K562 (cell line): ENCODE measurements around the gene FAM186B. TPM values are rescaled to one million over a fixed set of nuclear protein-coding genes. Genes with fewer than 3 reads are reported as not detected.
A peak's percentile ranks its signal among the peaks of the same experiment; 100 is the strongest.

Experiments used
- ATAC-seq: fragments of 200-7000 bp; cut with Tn5 transposase; 3 replicates; pipeline ENCODE4 v1.9.1; 2020; ENCODE audit warnings: moderate library complexity
- BruUV-seq: library from RNA; stranded (reverse); fragments of 400-500 nt; replicated peaks from 2 replicates; lab custom pipeline; 2021; lab: Mats Ljungman, UMichigan
- CTCF ChIA-PET: fragments of 300-600 bp; formaldehyde crosslinking; extraction: SDS; loops from one replicate; lab custom pipeline; 2021; ENCODE audit warnings: low intra/inter-chr PET ratio; lab: Yijun Ruan, JAX
- POLR2A ChIA-PET: fragments of 300-600, 350-650 bp; sonication (Branson Sonifier 250); formaldehyde crosslinking; extraction: SDS; loops from one replicate; lab custom pipeline; 2021; ENCODE audit warnings: antibody characterized with exemption, inconsistent platforms; lab: Yijun Ruan, JAX
- DNase-seq, 4 experiments: peaks; one replicate each; pipeline versions ENCODE4 v3.0.0 to v3.0.0-alpha.2; 2011 to 2018; ENCODE audit warnings: low spot score in 3 of 4, mixed read lengths in 3 of 4; ENCODE audit errors: extremely low read depth in 1 of 4
- FAIRE-seq: peaks from 2 replicates; lab custom pipeline; 2011; peaks lifted over from hg19 to GRCh38; lab: Jason Lieb, UNC
- H2AFZ ChIP-seq: 2 replicates; pipeline ENCODE4 v1.6.0; 2011; ENCODE audit warnings: low read depth, low read length, control low read depth, inconsistent platforms
- H3K27ac ChIP-seq: fragments of 200-600 bp; 3 replicates; pipeline ENCODE4 v1.8.0; 2011; ENCODE audit warnings: low read depth, mild to moderate bottlenecking, control low read depth, inconsistent platforms, low read length, moderate library complexity, mixed read lengths; ENCODE audit errors: extremely low read depth
- H3K27me3 ChIP-seq, 2 experiments: fragments of 300-600 bp in 1 of 2; 2 replicates in 1 of 2; 3 replicates in 1 of 2; pipeline versions ENCODE4 v1.6.0 to v1.8.0; 2011; ENCODE audit warnings: inconsistent platforms in 2 of 2, low read length in 2 of 2, mild to moderate bottlenecking in 1 of 2, mixed read lengths in 1 of 2, moderate library complexity in 1 of 2; ENCODE audit not compliant: control insufficient read depth in 2 of 2, insufficient read depth in 2 of 2
- H3K36me3 ChIP-seq: fragments of 300-600 bp; 3 replicates; pipeline ENCODE4 v1.8.0; 2011; ENCODE audit warnings: mild to moderate bottlenecking, low read length, inconsistent platforms; ENCODE audit not compliant: control insufficient read depth, insufficient read depth
- H3K4me1 ChIP-seq, 2 experiments: fragments of 200-600 bp in 1 of 2; replicated peaks in 1 of 2; 2 replicates in 1 of 2; 3 replicates in 1 of 2; pipeline versions ENCODE4 v1.5.1 to v1.8.0; 2011; ENCODE audit warnings: inconsistent platforms in 2 of 2, low read length in 2 of 2, mild to moderate bottlenecking in 1 of 2, mixed read lengths in 1 of 2, moderate library complexity in 1 of 2; ENCODE audit not compliant: control insufficient read depth in 2 of 2, insufficient read depth in 2 of 2
- H3K4me2 ChIP-seq: 2 replicates; pipeline ENCODE4 v1.6.1; 2011; ENCODE audit warnings: low read length, control low read depth, inconsistent platforms, mixed read lengths; ENCODE audit not compliant: insufficient read depth
- H3K4me3 ChIP-seq: fragments of 200-600 bp; sonication (generic), shearing (Covaris generic); 2 replicates; pipeline ENCODE4 v1.5.1; 2016; ENCODE audit warnings: control low read depth, inconsistent platforms
- H3K79me2 ChIP-seq: fragments of 200-600 bp; 3 replicates; pipeline ENCODE4 v1.8.0; 2011; ENCODE audit warnings: low read length, inconsistent platforms; ENCODE audit not compliant: control insufficient read depth, insufficient read depth
- H3K9ac ChIP-seq, 2 experiments: 2 replicates each; pipeline versions ENCODE4 v1.6.0 to v1.6.1; 2011; ENCODE audit warnings: low read depth in 2 of 2, low read length in 2 of 2, control low read depth in 1 of 2, inconsistent platforms in 1 of 2, mild to moderate bottlenecking in 1 of 2, mixed read lengths in 1 of 2; ENCODE audit not compliant: insufficient read depth in 1 of 2
- H3K9me1 ChIP-seq: one replicate; pipeline ENCODE4 v1.6.0; 2011; ENCODE audit warnings: inconsistent platforms, mild to moderate bottlenecking, low read length, moderate library complexity; ENCODE audit not compliant: control insufficient read depth, insufficient read depth
- H3K9me3 ChIP-seq: replicated peaks from 2 replicates; pipeline ENCODE4 v1.5.1; 2011; ENCODE audit warnings: low read depth, low read length, inconsistent platforms; ENCODE audit not compliant: control insufficient read depth, insufficient read depth
- H4K20me1 ChIP-seq: replicated peaks from 2 replicates; pipeline ENCODE4 v1.6.1; 2011; ENCODE audit warnings: low read length, inconsistent platforms, mixed read lengths; ENCODE audit not compliant: control insufficient read depth, insufficient read depth
- C11orf30 ChIP-seq: fragments of 450-650 bp; IDR thresholded peaks from 2 replicates; pipeline ENCODE4 v1.6.1; 2016; ENCODE audit warnings: low read depth, mild to moderate bottlenecking
- DEAF1 ChIP-seq: fragments of 450-650 bp; formaldehyde crosslinking; IDR thresholded peaks from 2 replicates; pipeline ENCODE4 v1.4.0; 2020; ENCODE audit warnings: mild to moderate bottlenecking, moderate library complexity
- EHMT2 ChIP-seq: fragments of 450-650 bp; IDR thresholded peaks from 2 replicates; pipeline ENCODE4 v1.6.1; 2018; ENCODE audit warnings: antibody characterized with exemption
- MAFG ChIP-seq: fragments of 450-650 bp; conservative IDR thresholded peaks from 2 replicates; pipeline ENCODE4 v1.6.1; 2016; ENCODE audit warnings: missing genetic modification characterization, missing compliant biosample characterization
- NFE2 ChIP-seq: IDR thresholded peaks from 2 replicates; pipeline ENCODE4 v1.6.1; 2014; ENCODE audit warnings: antibody characterized with exemption, low read depth
- RREB1 ChIP-seq: fragments of 250-450 bp; sonication (Bioruptor Pico); IDR thresholded peaks from 2 replicates; pipeline ENCODE4 v1.4.0; 2020
- SMC3 ChIP-seq: conservative IDR thresholded peaks from 2 replicates; pipeline ENCODE4 v1.6.1; 2011; ENCODE audit warnings: low read depth, low read length, improper control_type of control experiment; ENCODE audit not compliant: insufficient read depth
- SPI1 ChIP-seq: IDR thresholded peaks from 2 replicates; pipeline ENCODE4 v1.6.1; 2011; ENCODE audit warnings: low read depth, low read length, control low read depth, borderline replicate concordance
- STAG1 ChIP-seq: sonication (generic); formaldehyde crosslinking; IDR thresholded peaks from 2 replicates; pipeline ENCODE4 v1.5.0; 2020; ENCODE audit warnings: missing genetic modification reagents, borderline replicate concordance
- XRCC5 ChIP-seq: fragments of 200-400 bp; formaldehyde crosslinking; IDR thresholded peaks from 2 replicates; pipeline ENCODE4 v1.6.1; 2017; ENCODE audit warnings: low read depth, mild to moderate bottlenecking, low read length
- YY1 ChIP-seq, 3 experiments: IDR thresholded peaks; 2 replicates each; pipeline ENCODE4 v1.6.1; 2011; ENCODE audit warnings: low read length in 2 of 3, mild to moderate bottlenecking in 2 of 3, moderate library complexity in 2 of 3, borderline replicate concordance in 1 of 3, control low read depth in 1 of 3, low read depth in 1 of 3; ENCODE audit not compliant: insufficient read depth in 3 of 3, insufficient replicate concordance in 2 of 3, control insufficient read depth in 1 of 3, insufficient read length in 1 of 3; ENCODE audit errors: extremely low read depth in 1 of 3
- ZKSCAN3 ChIP-seq: fragments of 250-450 bp; sonication (Bioruptor Pico); IDR thresholded peaks from 2 replicates; pipeline ENCODE4 v1.4.0; 2020
- ZNF764 ChIP-seq: fragments of 250-450 bp; sonication (Bioruptor Pico); IDR thresholded peaks from 2 replicates; pipeline ENCODE4 v1.4.0; 2020; ENCODE audit warnings: low read depth, mild to moderate bottlenecking, moderate library complexity
- WGBS: fragments of 100-300 bp; shearing (Covaris generic); methylation state at CpG from one replicate; pipeline ENCODE4 v1.1.6; 2016; ENCODE audit warnings: low coverage, mixed read lengths; ENCODE audit not compliant: insufficient coverage; ENCODE audit errors: missing lambda C conversion rate; 5-methylcytosine and 5-hydroxymethylcytosine counted together
- in situ Hi-C: fragments of 300-500 bp; cut with MboI; formaldehyde crosslinking; loops from 4 replicates; pipeline ENCODE4 v1.15.0; 2018; ENCODE audit warnings: inconsistent platforms, mixed read lengths
- intact Hi-C: fragments of 100-400 bp; cut with micrococcal nuclease; formaldehyde crosslinking; loops from 2 replicates; pipeline ENCODE4 v1.14.2; 2022
- polyA plus RNA-seq, 8 experiments: library from polyadenylated mRNA; depleted of rRNA in 4 of 8; stranded (reverse) in 5 of 8; unstranded in 3 of 8; fragments of >200 nt; fragmentation: Nextera tagmentation in 2 of 8; fragmentation: Illumina TruSeq in 1 of 8; extraction: Ambion mirVana in 2 of 8; extraction: Trizol in 1 of 8; gene quantifications; 2 replicates each; pipeline versions ENCODE4 v1.2.1 to v1.2.3, GENCODE V29; 2011 to 2014; ENCODE audit warnings: inconsistent platforms in 1 of 8, missing spikeins in 1 of 8
- total RNA-seq, 7 experiments: library from RNA; depleted of rRNA in 6 of 7; stranded (reverse); fragments of >200 nt in 6 of 7; fragmentation: Illumina TruSeq in 2 of 7; extraction: Trizol in 2 of 7; gene quantifications; 2 replicates each; pipeline versions ENCODE4 v1.2.1 to v1.2.3, GENCODE V29; 2011 to 2021; ENCODE audit warnings: low replicate concordance in 1 of 7

Gene FAM186B
- total and polyA plus RNA-seq, 9 of the 15 experiments (the other 6 are each of a cell fraction or from before 2014, with no cell fraction given): 0.07 to 0.42 (median 0.15) TPM

- H3K4me1 ChIP-seq: peaks cover 3 to 12% of the 10 kb centered on the region in 2 experiments; a peak in 3 of 5 replicates
- H3K79me2 ChIP-seq: no peaks in the 10 kb centered on the region
- WGBS: 44% methylated on average over 6 of the region's 9 CpGs
- peak; percentile 70 to 74 (median 72) for DNase-seq
- H3K27ac ChIP-seq: no peak overlapping the region
- ChIA-PET CTCF (interaction anchor here (0.5 to 1.0 kb wide), 2 partner anchors 70 to 104 kb away, joined by 3 read pairs; partner anchors contain the start of gene FMNL3), POLR2A (interaction anchor here (0.5 to 3.2 kb wide), 9 partner anchors 10 to 418 kb away, joined by 3 to 18 read pairs (median 4); partner anchors contain the start of gene TMBIM6)
- peak overlapping the region; percentile 82 for H2AFZ ChIP-seq
- H3K36me3 ChIP-seq: no peaks in the 10 kb centered on the region
- FAIRE-seq: peak; percentile 84
- no peak overlapping the region for H3K4me2 ChIP-seq
- no peak overlapping the region for H3K9ac ChIP-seq
- in situ Hi-C loops: no loop called here
- no TSS peak for BruUV-seq
- ATAC-seq: peak; percentile 95
- no peaks in the 10 kb centered on the region for H3K9me3 ChIP-seq
- no peaks in the 10 kb centered on the region for H3K27me3 ChIP-seq
- no peaks in the 10 kb centered on the region for H3K9me1 ChIP-seq
- H3K4me3 ChIP-seq: no peak overlapping the region
- intact Hi-C loops: loop anchor here (2.0 kb wide), 1 partner anchor 70 kb away; the partner anchor contains the start of gene FMNL3
- H4K20me1 ChIP-seq: no peaks in the 10 kb centered on the region
- TF ChIP-seq C11orf30 (0 out of 2 replicates have a peak, but pooled peaks have one; percentile 22), STAG1 (CRISPR knock-in tag) (peak; percentile 33; the same call in 1 of the 2 replicates), EHMT2 (no peak), NFE2 (peak; percentile 85), DEAF1 (CRISPR knock-in tag) (peak; percentile 30; the same call in 1 of the 2 replicates), ZKSCAN3 (no peak), RREB1 (CRISPR knock-in tag) (no peak), SPI1 (no peak), SMC3 (peak; percentile 53; the same call in 1 of the 2 replicates), ZNF764 (CRISPR knock-in tag) (no peak), XRCC5 (peak; percentile 41; the same call in 1 of the 2 replicates), YY1 (IDR thresholded peaks at IDR 0.05; ENCODE audit: borderline replicate concordance in 1 of 3, control insufficient read depth in 1 of 3, extremely low read depth in 1 of 3, insufficient read depth in 3 of 3, insufficient read length in 1 of 3, insufficient replicate concordance in 2 of 3, low read depth in 1 of 3, low read length in 2 of 3) (peak in 2 of 3 experiments; percentile 27 to 50), MAFG (peak; percentile 46)
Measured at GRCh38 chr12:49636979-49637755, 31.7 kb upstream of the FAM186B start.
